Measurements from ENCODE around the gene DNAJB12.
"Not testable (repeated sequence)": the region's sequence is repeated elsewhere in the genome, so short reads cannot be mapped to it uniquely, and the experiment has no call there.

The DNAJB12 gene

GRCh38 chr10:72353028-72353964 lies 1.4 kb downstream of the DNAJB12 start:
- no peak for DNase-seq

GRCh38 chr10:72351479-72351878 lies 3.2 kb downstream of the DNAJB12 start:
- DNase-seq: no peak

GRCh38 chr10:72349438-72349837 lies 5.3 kb downstream of the DNAJB12 start:
- DNase-seq: no peak

GRCh38 chr10:72348282-72348681 lies 6.4 kb downstream of the DNAJB12 start:
- no peak for DNase-seq

GRCh38 chr10:72346117-72346516 lies 8.6 kb downstream of the DNAJB12 start:
- DNase-seq: not testable (repeated sequence)

GRCh38 chr10:72344932-72345331 lies 9.8 kb downstream of the DNAJB12 start:
- no peak for DNase-seq

- no peak for DNase-seq
Observed at GRCh38 chr10:72342911-72343310, 11.8 kb downstream of the DNAJB12 start.

- no peak for DNase-seq
Observed at GRCh38 chr10:72340510-72341261, 14.0 kb downstream of the DNAJB12 start.

- no peak for DNase-seq
Observed at GRCh38 chr10:72338180-72338579, 16.5 kb downstream of the DNAJB12 start.

- no peak for DNase-seq
Observed at GRCh38 chr10:72337722-72338121, 17.0 kb downstream of the DNAJB12 start.

GRCh38 chr10:72337039-72337629 lies 17.6 kb downstream of the DNAJB12 start:
- peak; percentile 41 for DNase-seq

GRCh38 chr10:72336259-72337038 lies 18.3 kb downstream of the DNAJB12 start:
- no peak for DNase-seq

- DNase-seq: no peak
Observed at GRCh38 chr10:72335394-72336258, 19.1 kb downstream of the DNAJB12 start.

- DNase-seq: no peak
Observed at GRCh38 chr10:72334825-72335393, 19.8 kb downstream of the DNAJB12 start.

GRCh38 chr10:72334196-72334824 lies 20.4 kb downstream of the DNAJB12 start:
- DNase-seq: peak; percentile 66

GRCh38 chr10:72333112-72334015 lies 21.4 kb downstream of the DNAJB12 start:
- DNase-seq: no peak

- DNase-seq: no peak
Observed at GRCh38 chr10:72332423-72333111, 22.2 kb downstream of the DNAJB12 start.

GRCh38 chr10:72331575-72332422 lies 22.9 kb downstream of the DNAJB12 start:
- peak; percentile 93 for DNase-seq

Data from NCI-H1694 treated with DMSO at 0.1 percent for 48 hours (cell line).